Measurements from ENCODE around the gene KCNJ16. TPM values are rescaled to one million over a fixed set of nuclear protein-coding genes. Genes with fewer than 3 reads are reported as not detected.

KCNJ16 gene
- total RNA-seq, 3 donors from 2014 or later, result 0.32 to 18.6 (median 1.3) TPM

GRCh38 chr17:70144260-70144846 lies 69.3 kb downstream of the KCNJ16 start:
- no peaks in the 10 kb centered on the region for H3K4me1 ChIP-seq
- TF ChIP-seq CTCF (IDR thresholded peaks at IDR 0.05) (peak; percentile 55 to 74 (median 56)), POLR2A (IDR thresholded peaks at IDR 0.05) (no peak)
- intact Hi-C loops (cut with DNase I; ENCODE audit: low total_unique reads), result no loop called here

GRCh38 chr17:70153210-70153609 lies 78.2 kb downstream of the KCNJ16 start:
- TF ChIP-seq CTCF (IDR thresholded peaks at IDR 0.05), result no peak
- TF ChIP-seq POLR2A (IDR thresholded peaks at IDR 0.05), result no peak
- TF ChIP-seq POLR2AphosphoS5 (IDR thresholded peaks at IDR 0.05), result no peak
- Histone ChIP-seq H3K4me3 (no peak overlapping the region), H3K27ac (no peak overlapping the region), H3K9me3 (no peaks in the 10 kb centered on the region), H3K27me3 (no peaks in the 10 kb centered on the region), H3K4me1 (no peaks in the 10 kb centered on the region), H3K36me3 (no peaks in the 10 kb centered on the region)
- intact Hi-C loops (cut with DNase I; ENCODE audit: low total_unique reads), result no loop called here
- no peak for DNase-seq (ENCODE audit: low spot score in 2 of 2)

More at GRCh38 chr17:70144260-70144846, 69.3 kb downstream of the KCNJ16 start:
- no peaks in the 10 kb centered on the region for H3K36me3 ChIP-seq
- H3K27me3 ChIP-seq, result no peaks in the 10 kb centered on the region
- H3K27ac ChIP-seq, result no peak overlapping the region
- no peak for DNase-seq (ENCODE audit: low spot score in 2 of 2)
- H3K9me3 ChIP-seq, result no peaks in the 10 kb centered on the region
- no peak overlapping the region for H3K4me3 ChIP-seq

- intact Hi-C loops (cut with DNase I; ENCODE audit: low total_unique reads), result no loop called here
- Histone ChIP-seq H3K27ac (no peak overlapping the region), H3K9me3 (no peaks in the 10 kb centered on the region), H3K4me3 (no peak overlapping the region), H3K27me3 (no peaks in the 10 kb centered on the region), H3K36me3 (no peaks in the 10 kb centered on the region), H3K4me1 (no peaks in the 10 kb centered on the region)
- no peak for DNase-seq (ENCODE audit: low spot score in 2 of 2)
- TF ChIP-seq POLR2A (IDR thresholded peaks at IDR 0.05), result no peak
- no peak for TF ChIP-seq CTCF (IDR thresholded peaks at IDR 0.05)
- TF ChIP-seq POLR2AphosphoS5 (IDR thresholded peaks at IDR 0.05), result no peak
Measured at GRCh38 chr17:70157151-70157550, 82.1 kb downstream of the KCNJ16 start.

GRCh38 chr17:70158180-70158579 lies 83.2 kb downstream of the KCNJ16 start:
- H3K27ac ChIP-seq, result no peak overlapping the region
- no peak for DNase-seq (ENCODE audit: low spot score in 2 of 2)
- no peaks in the 10 kb centered on the region for H3K36me3 ChIP-seq
- intact Hi-C loops (cut with DNase I; ENCODE audit: low total_unique reads), result no loop called here
- no peaks in the 10 kb centered on the region for H3K27me3 ChIP-seq
- no peaks in the 10 kb centered on the region for H3K9me3 ChIP-seq
- no peaks in the 10 kb centered on the region for H3K4me1 ChIP-seq
- H3K4me3 ChIP-seq, result no peak overlapping the region
- no peak for TF ChIP-seq POLR2A (IDR thresholded peaks at IDR 0.05)
- no peak for TF ChIP-seq POLR2AphosphoS5 (IDR thresholded peaks at IDR 0.05)
- TF ChIP-seq CTCF (IDR thresholded peaks at IDR 0.05), result no peak

GRCh38 chr17:70158591-70158990 lies 83.6 kb downstream of the KCNJ16 start:
- H3K4me3 ChIP-seq, result no peak overlapping the region
- H3K36me3 ChIP-seq, result no peaks in the 10 kb centered on the region
- DNase-seq (ENCODE audit: low spot score in 2 of 2), result no peak
- TF ChIP-seq POLR2AphosphoS5 (IDR thresholded peaks at IDR 0.05) (no peak), CTCF (IDR thresholded peaks at IDR 0.05) (no peak), POLR2A (IDR thresholded peaks at IDR 0.05) (no peak)
- H3K27me3 ChIP-seq, result no peaks in the 10 kb centered on the region
- no peak overlapping the region for H3K27ac ChIP-seq
- no peaks in the 10 kb centered on the region for H3K4me1 ChIP-seq
- no peaks in the 10 kb centered on the region for H3K9me3 ChIP-seq
- intact Hi-C loops (cut with DNase I; ENCODE audit: low total_unique reads), result no loop called here

All from breast epithelium (tissue), 4 donors.